NCI-H2196 treated with DMSO at 0.1 percent for 48 hours (cell line): ENCODE results near the gene GPANK1.

Experiments used
- DNase-seq: peaks from one replicate; lab custom pipeline; 2025; ENCODE audit not compliant: unreplicated experiment; lab: John Stamatoyannopoulos, UW

The GPANK1 gene

DNA sequence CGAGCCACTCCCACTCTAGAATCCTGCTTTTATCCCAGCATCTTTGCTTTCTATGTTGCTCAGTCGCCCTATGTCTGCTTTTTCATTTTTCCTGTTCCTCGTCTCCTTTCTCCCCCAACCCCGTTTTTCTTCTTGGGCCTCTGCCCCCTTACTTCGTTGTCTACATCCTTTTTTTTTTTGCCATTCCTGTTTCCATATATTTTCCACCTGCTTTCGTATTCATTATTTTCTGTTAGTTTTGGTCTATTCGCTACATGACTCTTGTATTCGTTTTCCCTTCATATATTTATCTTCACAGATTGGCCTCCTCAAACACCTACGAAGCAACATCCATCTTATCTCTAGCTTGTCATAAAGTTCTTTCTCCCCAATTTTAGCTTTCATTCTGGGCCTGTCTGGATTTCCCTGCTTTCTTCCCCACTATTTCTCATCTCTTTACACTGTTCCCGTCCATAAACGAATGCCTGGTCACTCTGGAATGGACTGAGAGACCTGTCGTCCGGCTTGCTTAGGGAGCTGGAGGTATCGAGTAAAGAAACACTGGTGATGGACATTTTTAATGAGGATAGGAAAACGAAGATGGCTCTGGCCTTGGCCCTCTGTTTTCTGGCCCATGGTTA is 43.4 kb downstream of the GPANK1 start:
- DNase-seq: no peak

DNA sequence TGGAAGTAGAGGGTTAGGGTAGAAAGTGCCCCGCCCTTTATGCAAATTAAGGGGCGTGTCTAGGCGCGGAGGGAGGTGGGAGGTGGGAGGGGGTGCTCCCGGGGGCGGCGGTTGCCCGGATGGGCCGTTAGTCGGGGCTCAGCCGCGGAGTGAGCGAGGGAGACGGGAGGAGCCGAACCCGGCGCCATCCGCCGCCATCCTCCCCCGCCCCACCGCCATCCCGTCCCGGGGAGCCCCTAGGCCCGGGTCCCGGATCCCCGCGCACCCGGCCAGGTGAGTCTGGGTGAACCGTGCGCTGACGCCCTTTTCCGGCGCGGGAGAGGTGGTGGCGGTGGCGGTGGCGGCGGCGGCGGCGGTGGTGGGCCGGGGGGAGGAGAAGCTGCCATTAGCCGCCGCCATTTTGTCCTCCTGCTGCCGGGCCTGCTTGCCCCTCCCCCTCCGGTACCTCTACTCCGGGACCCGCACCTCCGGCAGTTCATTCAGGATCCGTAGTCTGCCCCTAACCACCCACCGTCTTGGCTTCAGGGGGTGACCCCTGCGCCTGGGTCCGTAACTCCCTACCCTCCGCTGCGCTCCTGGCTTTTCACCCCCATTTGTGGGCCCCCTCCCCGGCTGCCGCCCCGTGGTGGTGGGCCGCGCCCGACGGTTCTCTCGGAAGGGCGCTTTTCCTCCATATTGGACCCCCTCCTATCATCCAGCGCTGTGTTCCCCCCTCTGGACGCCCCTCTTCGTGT is 44.0 kb downstream of the GPANK1 start, which contains the start of gene PRRC2A:
PRRC2A (plus strand) TSS at position 130 of the 734 bp plus-strand sequence. CDS start 2,075 bp downstream, outside the sequence.
- peak; percentile 76 for DNase-seq

DNA sequence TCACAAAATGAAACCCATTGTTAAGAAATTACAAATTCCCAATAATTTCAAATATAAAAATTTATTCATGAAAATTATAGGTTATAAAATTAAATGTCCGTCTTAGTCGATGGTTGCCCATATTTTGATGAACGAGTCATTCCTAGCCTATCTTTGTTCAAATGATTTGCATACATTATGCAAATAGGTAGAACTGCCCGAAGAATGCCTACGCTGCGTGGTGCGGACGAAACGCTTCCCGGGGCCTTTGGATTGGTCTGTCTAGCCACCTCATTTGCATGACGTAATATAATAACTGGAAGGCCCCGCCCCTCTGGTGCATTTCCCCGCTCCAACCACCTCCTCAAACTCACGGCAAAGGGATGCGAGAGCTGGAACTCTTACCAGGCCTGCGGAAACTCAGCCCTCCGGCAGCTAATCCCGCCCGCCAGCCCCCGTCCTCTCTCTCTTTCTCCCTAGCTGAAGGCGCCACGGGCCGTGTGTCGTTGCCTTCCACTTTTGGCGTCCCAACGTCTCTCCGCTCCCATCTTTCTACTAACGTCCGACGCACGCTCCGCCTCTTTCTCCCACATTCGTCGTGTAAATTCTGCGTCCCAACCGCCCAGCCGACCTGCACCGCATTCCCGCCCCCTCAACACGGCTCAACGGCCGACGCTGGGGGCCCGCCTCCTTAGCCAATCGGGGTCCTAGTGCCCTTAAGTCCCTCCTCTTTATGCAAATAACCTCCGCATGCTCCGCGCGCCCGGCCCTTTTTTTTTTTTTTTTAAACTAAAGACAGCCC is 44.8 kb downstream of the GPANK1 start:
- peak; percentile 99 for DNase-seq

DNA sequence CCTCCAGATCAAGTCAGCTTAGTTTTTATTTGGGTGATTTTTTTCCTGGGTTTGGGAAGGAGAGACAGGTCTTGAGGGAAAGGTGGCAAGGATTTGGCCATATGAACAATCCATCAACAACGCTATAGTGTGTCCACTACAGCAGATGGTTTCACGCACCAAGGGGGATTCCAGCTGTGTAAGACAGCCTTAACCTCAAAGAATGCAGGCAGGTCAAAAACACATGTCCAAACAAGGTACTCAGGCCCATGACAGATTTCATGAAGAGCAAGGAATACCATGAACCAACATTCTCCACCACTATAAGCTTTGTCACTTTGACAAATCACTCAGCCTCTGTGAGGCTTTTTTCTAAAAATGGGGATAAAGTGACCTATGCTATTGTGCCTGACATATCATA is 47.8 kb downstream of the GPANK1 start:
- no peak for DNase-seq

DNA sequence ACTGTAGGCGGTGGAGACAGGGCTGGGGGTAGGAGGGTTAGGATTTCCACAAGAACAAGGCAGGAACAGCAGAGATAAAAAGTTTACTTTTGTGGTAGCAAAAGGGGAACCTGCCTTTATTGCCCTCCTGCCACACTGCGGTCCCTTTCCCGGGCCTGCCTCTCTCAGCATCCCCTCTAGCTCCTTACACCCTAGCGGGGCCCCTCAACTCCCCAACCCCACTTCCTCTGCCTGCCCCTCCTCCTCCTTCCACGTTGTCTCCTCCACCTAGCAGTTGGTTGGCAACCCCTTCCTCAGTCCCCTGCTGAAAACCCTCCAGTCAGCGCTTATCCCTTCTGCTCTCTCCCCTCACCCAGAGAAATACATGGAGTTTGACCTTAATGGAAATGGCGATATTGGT is 49.0 kb downstream of the GPANK1 start:
- no peak for DNase-seq

GRCh38 chr6:31614684-31615578 is 49.9 kb downstream of the GPANK1 start, which contains the start of gene AIF1:
TSS of gene AIF1 (plus strand) at chr6:31615234. CDS start at chr6:31615330, 96 bp downstream.
- DNase-seq: no peak

GRCh38 chr6:31614075-31614619 is 50.6 kb downstream of the GPANK1 start:
- DNase-seq: no peak
